Activated naive CD4-positive, alpha-beta T cell treated with anti-CD3 and anti-CD28 coated beads, Interleukin-2, amount 50 U/mL, for 72 hours (primary cell): ENCODE measurements around the gene BNIP3. TPM values are rescaled to one million over a fixed set of nuclear protein-coding genes. Genes with fewer than 3 reads are reported as not detected.
"Not testable (repeated sequence)": the region's sequence is repeated elsewhere in the genome, so short reads cannot be mapped to it uniquely, and the experiment has no call there.

ENCODE experiments used
- ATAC-seq, 2 donors: fragments of 150-1000 bp; cut with Tn5 transposase; 2 replicates each; pipeline ENCODE4 v1.10.0; 2021; ENCODE audit warnings: mild to moderate bottlenecking in 2 of 2, moderate library complexity in 2 of 2
- DNase-seq, 2 donors: peaks; one replicate each; pipeline ENCODE4 v3.0.0; 2021 to 2022; ENCODE audit warnings: low spot score in 2 of 2
- H3K27ac Mint-ChIP-seq, 2 donors: one replicate each; pipeline ENCODE4 v1.8.0; 2022; ENCODE audit warnings: mild to moderate bottlenecking in 2 of 2, mixed read lengths in 2 of 2
- H3K36me3 Mint-ChIP-seq, 2 donors: one replicate each; pipeline ENCODE4 v1.8.0; 2022; ENCODE audit warnings: mixed read lengths in 2 of 2
- H3K9me3 Mint-ChIP-seq, 2 donors: one replicate each; pipeline ENCODE4 v1.8.0; 2022; ENCODE audit warnings: mixed read lengths in 2 of 2
- total RNA-seq, 2 donors: library from RNA; stranded (reverse); gene quantifications; one replicate each; pipeline ENCODE4 v1.2.3, GENCODE V29; 2022

BNIP3 gene
- total RNA-seq, 2 donors from 2014 or later, result 21.4 to 182 TPM

DNA sequence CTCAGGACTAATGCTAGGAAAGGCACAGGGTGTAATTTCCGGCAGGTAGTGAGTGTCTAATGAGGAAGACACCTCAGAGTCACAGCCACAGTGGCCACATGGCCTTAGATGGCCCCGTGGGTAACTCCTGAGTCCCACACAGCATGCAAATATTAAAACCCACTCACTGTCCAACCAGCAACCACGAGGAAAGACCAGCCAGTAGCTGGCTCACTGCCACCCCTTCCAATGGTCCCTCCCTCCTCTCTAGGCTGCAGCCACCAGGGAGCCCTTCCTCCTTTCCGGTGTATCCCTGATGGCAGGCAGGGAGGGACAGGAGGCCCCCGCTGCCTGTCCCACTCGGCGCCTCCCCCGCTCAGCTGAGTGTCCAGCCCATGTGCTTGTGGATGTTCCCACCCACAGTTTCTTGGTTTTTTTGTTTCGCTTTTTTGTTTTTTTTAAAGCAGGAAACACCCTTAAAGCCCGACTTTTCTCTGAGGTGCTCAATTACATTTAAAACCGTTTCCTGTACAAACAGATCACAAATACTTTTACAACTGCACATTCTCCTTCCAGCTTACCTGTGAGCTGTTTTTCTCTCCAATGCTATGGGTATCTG lies 9.2 kb downstream of the BNIP3 start:
- DNase-seq (peak in 1 of 2 donors; percentile 59), ATAC-seq (peak; percentile 47 to 85)
- Mint-ChIP-seq H3K27ac (peak overlapping the region; percentile 75 to 93), H3K36me3 (peaks cover 12 to 72% of the 10 kb centered on the region in 2 donors), H3K9me3 (no peaks in the 10 kb centered on the region)

DNA sequence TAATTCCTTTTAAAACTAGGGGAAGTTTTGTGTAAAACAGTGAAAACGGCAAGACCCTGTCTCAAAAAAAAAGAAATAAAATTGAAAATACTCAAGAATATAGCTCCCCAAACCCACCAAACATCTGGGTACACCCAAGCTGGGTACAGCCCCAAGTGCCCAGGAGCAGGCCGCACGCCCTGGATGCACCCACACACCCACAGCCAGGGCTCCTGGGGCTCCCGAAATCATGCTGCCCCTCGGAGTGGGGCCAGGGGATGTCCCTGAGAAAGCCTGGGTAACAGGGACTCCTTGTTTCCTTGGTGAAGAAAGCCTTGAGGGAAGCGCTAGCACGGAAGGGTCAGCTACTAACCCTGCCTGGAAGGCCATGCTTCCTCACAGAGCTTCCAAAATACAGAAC lies 10.1 kb downstream of the BNIP3 start:
- no peak for ATAC-seq
- H3K9me3 Mint-ChIP-seq, result no peaks in the 10 kb centered on the region
- DNase-seq, result no peak
- peak overlapping the region; percentile 44 to 75 for H3K27ac Mint-ChIP-seq
- H3K36me3 Mint-ChIP-seq, result peaks cover 12 to 66% of the 10 kb centered on the region in 2 donors

DNA sequence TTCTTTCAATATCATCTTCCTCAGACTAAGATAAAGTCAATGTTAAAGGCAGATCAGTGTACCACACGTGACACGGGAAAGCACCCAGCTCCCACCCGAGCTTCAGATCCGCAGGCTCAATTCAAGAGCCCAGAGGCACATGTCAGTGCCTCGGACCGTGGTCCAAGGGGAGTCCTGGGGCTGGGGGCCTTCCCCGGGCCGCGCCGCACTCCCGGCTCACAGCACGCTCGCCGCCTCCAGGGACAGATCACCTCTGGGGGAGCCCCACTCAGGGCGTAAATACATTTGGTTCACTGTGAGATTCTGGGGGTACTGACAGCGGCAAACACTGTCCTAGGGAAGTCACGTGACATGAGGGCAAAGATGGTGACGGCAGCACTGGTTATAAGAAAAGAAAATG lies 10.8 kb downstream of the BNIP3 start:
- no peak for DNase-seq
- Mint-ChIP-seq H3K27ac (peak overlapping the region in 1 of 2 donors; percentile 36), H3K9me3 (no peaks in the 10 kb centered on the region), H3K36me3 (peaks cover 12 to 60% of the 10 kb centered on the region in 2 donors)
- ATAC-seq, result no peak

DNA sequence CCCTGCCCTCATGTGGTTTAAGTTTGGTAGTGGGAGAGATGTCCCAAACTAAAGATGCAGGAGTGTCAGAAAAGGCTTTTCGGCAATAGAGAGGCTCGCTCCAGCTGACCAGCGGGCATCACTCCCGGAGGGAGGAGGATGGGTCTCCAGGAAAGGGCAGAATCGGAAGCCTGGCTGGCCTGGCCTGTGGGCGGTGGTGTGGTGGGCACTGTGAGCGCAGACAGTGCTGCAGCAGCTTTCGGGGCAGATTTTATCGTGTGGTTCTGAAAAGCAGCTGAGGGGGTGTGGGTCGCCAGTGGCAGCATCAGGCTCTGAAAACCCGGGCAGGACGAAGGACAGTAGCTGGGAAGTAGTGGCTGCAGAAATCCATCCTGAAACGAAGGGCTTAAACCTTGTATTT lies 12.8 kb downstream of the BNIP3 start:
- H3K27ac Mint-ChIP-seq, result peak overlapping the region in 1 of 2 donors; percentile 4
- ATAC-seq, result no peak
- no peak for DNase-seq
- no peaks in the 10 kb centered on the region for H3K9me3 Mint-ChIP-seq
- H3K36me3 Mint-ChIP-seq, result peaks cover 12 to 43% of the 10 kb centered on the region in 2 donors

DNA sequence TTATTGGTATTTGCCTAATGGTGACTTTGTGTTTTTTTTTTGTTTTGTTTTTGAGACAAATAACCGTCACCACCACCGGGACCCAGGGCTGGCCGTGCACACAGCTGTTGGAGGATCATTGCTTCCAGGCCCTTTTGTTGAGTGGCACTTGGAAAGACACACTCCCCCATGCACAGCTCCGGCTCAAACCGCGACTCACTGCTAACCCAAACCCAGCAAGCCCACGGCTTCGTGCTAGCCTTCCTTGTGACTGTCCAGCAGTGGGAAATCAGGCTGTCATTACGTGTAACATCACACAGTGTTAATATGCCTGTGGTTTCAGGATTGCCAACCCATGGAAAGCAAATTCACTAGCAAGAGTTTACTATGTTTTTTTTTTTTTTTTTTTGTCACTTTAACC lies 17.4 kb downstream of the BNIP3 start:
- Mint-ChIP-seq H3K36me3 (peaks cover 0 to 9% of the 10 kb centered on the region in 2 donors), H3K27ac (peak overlapping the region in 1 of 2 donors; percentile 67), H3K9me3 (no peaks in the 10 kb centered on the region)
- ATAC-seq (no peak), DNase-seq (no peak)

DNA sequence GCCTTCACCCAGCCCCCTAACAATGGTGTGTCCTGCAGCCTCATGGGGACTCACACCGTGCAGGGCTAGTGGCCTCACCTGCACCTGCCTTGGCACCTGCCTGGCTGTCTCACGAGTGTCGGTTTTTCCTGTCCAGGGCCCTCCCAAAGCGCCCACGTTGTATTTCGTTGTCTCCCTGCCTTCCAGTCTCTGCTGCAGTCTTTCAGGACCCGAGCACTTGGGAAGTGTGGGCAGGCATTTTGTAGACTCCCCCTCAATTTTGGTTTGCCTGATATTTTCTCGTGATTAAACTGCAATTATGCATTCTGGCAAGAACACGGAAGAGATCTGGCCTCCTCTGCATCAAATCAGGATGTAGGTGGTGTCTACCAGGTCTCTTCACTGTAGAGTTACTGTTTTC lies 17.9 kb downstream of the BNIP3 start:
- no peaks in the 10 kb centered on the region for H3K9me3 Mint-ChIP-seq
- no peak for DNase-seq
- H3K27ac Mint-ChIP-seq, result no peak overlapping the region
- ATAC-seq, result no peak
- peaks cover 0 to 4% of the 10 kb centered on the region in 2 donors for H3K36me3 Mint-ChIP-seq

DNA sequence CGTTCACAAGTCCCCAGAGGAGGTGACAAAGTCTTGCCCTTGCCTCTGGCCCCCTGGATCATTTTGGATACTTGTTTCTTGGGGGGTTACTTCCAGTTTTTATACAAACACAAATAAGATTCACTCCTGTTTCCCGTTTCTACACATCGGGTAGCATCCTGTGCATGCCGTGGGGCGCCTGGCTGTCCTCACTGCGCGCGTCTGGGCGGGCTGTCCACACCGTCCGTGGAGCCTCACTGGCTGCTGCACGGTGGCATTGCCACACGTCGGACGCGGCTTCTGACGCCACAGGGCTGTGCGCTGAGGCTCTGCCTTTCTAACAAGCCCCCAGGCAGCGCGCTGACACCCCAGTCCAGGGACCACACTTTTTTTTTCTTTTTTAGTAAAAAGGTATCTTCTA lies 18.4 kb downstream of the BNIP3 start:
- Mint-ChIP-seq H3K36me3 (no peaks in the 10 kb centered on the region), H3K27ac (no peak overlapping the region), H3K9me3 (no peaks in the 10 kb centered on the region)
- DNase-seq (no peak), ATAC-seq (no peak)

DNA sequence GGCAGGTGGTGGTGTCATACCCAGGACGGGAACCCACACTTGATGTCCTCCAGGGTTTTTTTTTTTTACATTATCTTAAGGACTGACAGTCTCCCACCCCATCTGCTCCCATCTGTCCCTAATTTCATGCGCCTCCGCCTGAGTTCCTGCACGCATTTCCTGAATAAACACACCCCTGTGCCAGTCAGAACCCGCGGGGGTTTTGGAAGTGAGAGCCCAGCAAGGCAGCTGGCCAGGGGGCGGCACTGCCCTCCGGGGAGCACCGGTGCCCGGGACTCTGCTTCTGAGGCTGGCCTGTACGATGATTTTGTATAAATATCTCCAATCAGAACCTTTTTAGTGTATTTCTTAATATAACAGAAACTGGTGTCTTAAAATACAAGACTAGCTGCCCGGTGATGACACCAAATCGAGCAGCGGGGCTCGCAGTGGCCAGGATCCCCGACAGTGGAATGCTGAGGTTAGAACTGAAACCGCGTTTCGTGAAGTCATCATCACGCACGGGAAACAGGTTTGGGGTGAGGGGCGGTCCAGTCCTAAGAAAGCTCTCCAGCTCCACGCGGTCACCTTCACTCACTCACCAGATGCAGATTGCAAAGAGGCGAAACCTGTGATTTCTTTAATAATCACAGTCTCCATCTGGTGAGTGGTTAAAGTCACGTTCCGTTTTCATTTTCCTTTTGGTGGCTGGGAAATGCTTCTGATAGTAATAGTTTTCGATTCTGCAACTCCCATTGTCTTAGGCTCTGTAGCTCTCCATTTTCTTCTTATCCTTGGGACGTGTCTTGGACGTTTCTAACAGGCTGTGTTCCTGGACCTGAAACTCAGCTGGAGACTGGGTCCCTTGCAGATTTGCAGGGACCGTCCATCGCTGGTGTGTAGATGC lies 19.7 kb downstream of the BNIP3 start:
- ATAC-seq, result peak in 1 of 2 donors; percentile 12
- peak overlapping the region in 1 of 2 donors; percentile 32 for H3K27ac Mint-ChIP-seq

DNA sequence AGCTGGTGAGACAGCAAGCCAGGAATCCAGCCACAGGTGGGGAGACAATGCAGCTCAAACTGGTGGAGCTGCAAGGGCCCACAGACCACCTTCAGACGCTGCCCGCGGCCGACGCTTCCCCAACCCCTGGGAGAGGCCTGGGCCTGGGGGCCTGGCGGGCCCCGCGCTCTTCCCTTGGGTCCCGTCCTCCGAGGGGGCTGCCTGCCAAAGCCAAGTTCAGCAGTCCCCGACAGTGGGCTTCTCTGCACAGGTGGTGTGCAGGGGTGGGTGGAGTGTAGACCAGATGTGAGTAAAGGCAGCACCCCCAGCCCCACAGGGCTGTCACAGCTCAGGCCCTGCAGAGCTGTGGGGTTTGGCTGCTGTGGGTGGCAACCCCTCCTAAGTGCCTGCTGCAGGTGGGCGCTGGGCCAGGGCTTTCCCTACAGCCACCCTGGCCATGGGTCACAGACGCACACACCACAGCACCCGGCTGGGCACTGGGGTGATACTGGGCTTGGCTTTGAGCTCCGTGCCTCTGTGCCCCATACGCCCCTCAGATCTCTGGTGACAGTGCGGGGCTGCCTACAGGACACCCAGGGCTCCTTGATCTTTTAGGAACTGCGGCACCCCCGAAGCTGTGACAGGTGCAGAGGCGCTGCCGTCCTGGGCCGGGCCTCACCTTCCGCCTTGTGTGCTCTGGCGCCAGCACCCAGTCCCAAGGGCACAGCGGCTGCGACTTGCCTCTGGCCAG lies 20.5 kb downstream of the BNIP3 start:
- Mint-ChIP-seq H3K9me3 (no peaks in the 10 kb centered on the region), H3K27ac (peak overlapping the region in 1 of 2 donors; percentile 32), H3K36me3 (peaks cover 0 to 12% of the 10 kb centered on the region in 2 donors)
- ATAC-seq (peak in 1 of 2 donors; percentile 25), DNase-seq (no peak)

More for the DNA sequence above, 19.7 kb downstream of the BNIP3 start:
- H3K36me3 Mint-ChIP-seq, result peaks cover 0 to 4% of the 10 kb centered on the region in 2 donors
- no peak for DNase-seq
- no peaks in the 10 kb centered on the region for H3K9me3 Mint-ChIP-seq

DNA sequence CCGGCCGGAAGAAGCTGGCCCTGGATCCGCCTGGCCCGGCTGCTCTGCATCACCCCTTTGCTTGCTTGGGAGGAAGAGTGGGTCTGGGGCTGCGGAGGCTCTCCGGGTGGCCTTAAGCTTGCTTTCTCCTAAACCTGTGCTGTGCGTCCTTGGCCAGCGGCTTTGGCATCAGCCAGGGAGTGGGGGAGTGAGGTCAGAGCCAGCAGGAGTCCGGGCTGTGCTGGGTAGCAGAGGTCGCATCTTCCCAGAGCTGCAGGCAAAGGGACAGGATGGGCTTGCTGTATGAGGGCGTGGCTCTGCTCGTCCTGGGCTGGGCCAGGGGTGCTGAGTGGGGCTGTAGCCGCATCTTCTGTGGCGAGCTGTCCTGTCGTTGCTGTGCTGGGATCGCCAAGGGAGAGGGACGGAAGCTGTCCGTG lies 21.1 kb downstream of the BNIP3 start:
- no peak for DNase-seq
- H3K27ac Mint-ChIP-seq, result no peak overlapping the region
- no peaks in the 10 kb centered on the region for H3K9me3 Mint-ChIP-seq
- H3K36me3 Mint-ChIP-seq, result peaks cover 0 to 18% of the 10 kb centered on the region in 2 donors
- peak in 1 of 2 donors; percentile 30 for ATAC-seq

DNA sequence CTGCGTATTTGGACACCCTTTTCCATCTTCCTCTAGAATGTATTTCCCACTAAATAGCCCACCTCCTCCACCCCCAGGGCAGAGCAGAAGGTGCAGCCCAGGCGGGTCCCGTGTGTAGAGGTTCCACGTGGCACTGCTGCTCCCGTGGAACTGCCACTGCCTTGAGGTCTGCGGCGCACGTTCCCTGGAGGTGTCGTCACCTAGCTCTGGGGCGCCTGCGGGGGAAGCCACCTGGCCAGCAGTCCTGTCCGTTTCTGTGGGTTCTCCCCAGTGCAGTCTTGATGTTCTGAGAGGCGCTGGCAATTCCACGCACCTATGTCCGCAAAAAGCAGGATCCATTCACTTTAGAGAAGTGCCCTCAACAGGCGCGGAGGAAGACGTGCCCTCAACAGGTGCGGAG lies 21.9 kb downstream of the BNIP3 start:
- H3K9me3 Mint-ChIP-seq, result no peaks in the 10 kb centered on the region
- peaks cover 0 to 20% of the 10 kb centered on the region in 2 donors for H3K36me3 Mint-ChIP-seq
- no peak for DNase-seq
- no peak for ATAC-seq
- H3K27ac Mint-ChIP-seq, result no peak overlapping the region

DNA sequence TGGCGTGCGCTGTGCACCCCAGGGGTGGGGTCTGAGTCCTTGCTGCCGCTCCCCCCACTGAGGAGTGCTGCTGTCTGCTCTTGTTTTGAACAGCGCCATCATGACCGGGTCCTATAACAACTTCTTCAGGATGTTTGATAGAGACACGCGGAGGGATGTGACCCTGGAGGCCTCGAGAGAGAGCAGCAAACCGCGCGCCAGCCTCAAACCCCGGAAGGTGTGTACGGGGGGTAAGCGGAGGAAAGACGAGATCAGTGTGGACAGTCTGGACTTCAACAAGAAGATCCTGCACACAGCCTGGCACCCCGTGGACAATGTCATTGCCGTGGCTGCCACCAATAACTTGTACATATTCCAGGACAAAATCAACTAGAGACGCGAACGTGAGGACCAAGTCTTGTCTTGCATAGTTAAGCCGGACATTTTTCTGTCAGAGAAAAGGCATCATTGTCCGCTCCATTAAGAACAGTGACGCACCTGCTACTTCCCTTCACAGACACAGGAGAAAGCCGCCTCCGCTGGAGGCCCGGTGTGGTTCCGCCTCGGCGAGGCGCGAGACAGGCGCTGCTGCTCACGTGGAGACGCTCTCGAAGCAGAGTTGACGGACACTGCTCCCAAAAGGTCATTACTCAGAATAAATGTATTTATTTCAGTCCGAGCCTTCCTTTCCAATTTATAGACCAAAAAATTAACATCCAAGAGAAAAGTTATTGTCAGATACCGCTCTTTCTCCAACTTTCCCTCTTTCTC lies 26.0 kb downstream of the BNIP3 start:
- Mint-ChIP-seq H3K36me3 (peaks cover 0 to 20% of the 10 kb centered on the region in 2 donors), H3K9me3 (no peaks in the 10 kb centered on the region), H3K27ac (peak overlapping the region in 1 of 2 donors; percentile 86)
- DNase-seq, result no peak
- ATAC-seq, result no peak

DNA sequence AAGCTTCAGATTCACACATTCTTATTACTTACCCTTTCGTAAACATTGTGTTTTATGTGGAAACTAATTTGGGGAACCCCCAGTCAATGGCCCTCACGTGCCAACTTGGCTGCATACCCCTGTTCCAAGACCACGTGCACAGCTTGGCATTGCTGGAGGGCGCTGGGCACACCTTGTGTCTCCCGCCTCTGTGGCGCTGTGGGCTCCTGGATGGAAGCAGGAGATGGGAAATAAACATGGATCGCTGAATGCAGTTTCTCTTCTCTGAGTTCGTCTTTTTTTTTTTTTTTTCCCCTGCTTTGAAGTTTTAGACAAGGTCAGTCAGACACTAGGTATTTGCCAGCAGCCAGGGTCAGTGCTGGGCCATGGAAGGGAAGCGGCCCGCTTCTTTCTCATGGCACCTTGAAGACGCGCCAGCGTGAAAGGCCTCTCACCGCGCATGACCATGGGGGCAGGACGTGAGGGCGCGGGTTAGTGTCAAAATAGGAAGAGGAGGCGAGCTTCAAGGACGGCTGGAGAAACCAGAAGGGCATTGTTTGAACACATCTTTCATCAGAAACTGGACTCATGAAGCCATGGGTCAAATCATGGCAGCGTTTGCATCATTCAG lies 27.3 kb downstream of the BNIP3 start:
- H3K9me3 Mint-ChIP-seq, result no peaks in the 10 kb centered on the region
- peaks cover 0 to 20% of the 10 kb centered on the region in 2 donors for H3K36me3 Mint-ChIP-seq
- ATAC-seq, result no peak

DNA sequence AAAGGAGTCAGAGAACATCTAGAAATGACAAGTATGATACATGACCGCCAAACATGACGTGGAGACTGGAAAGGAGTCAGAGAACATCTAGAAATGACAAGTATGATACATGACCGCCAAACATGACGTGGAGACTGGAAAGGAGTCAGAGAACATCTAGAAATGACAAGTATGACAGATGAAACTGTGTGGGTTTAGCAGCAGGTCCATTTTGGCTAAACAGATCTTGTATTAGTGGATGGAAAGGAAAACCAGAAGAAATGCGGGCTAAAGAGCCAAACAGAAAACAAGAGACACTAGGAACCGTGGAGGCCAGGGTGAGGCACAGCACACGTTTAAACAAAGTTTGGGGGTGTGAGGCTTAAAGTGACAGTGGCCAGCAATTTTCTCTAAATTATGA lies 31.8 kb downstream of the BNIP3 start:
- H3K9me3 Mint-ChIP-seq, H3K36me3 Mint-ChIP-seq: not testable (repeated sequence)

More for the DNA sequence above, 27.3 kb downstream of the BNIP3 start:
- DNase-seq, result no peak
- peak overlapping the region in 1 of 2 donors; percentile 12 for H3K27ac Mint-ChIP-seq

DNA sequence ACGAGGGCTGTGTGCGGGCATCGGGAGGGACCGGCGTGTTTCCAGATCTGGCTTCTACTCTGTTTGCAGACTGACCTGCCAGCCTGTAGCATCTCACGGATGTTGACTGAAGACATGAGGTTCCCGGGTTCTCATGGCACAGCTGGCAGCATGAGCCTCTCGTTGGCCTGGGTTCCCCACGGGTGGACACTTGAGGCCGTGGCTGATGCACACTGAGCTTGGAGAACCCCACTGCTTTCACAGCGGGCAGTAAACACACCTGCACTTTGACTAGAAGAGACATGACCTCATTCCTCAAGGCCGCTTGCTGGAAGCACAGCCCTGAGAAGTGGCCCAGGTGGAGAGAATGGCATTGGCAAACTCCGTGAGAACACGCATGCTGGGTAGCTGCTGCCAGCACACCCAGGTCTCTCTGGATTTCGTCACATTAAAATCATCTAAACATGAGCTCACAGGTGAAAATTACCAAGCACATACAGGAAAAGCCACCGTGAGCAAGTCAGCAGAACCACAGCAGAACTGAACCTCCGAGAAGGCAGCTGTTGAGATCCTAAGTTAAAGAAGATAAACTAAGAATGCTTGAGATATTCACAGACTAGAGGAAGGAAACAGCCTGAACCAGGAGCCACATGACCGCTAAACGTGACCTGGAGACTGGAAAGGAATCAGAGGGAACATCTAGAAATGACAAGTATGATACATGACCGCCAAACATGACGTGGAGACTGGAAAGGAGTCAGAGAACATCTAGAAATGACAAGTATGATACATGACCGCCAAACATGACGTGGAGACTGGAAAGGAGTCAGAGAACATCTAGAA lies 32.5 kb downstream of the BNIP3 start:
- Mint-ChIP-seq H3K9me3 (no peaks in the 10 kb centered on the region), H3K27ac (no peak overlapping the region), H3K36me3 (peaks cover 0 to 6% of the 10 kb centered on the region in 2 donors)
- no peak for DNase-seq
- no peak for ATAC-seq

More for the DNA sequence above, 31.8 kb downstream of the BNIP3 start:
- not testable (repeated sequence) for DNase-seq, H3K27ac Mint-ChIP-seq, ATAC-seq
